GM18505 (cell line): ENCODE measurements around the gene SLC44A3.

Experiments
- ATAC-seq: cut with Tn5 transposase; IDR thresholded peaks from one replicate; pipeline ENCODE4 v1.9.1; 2021; ENCODE audit not compliant: unreplicated experiment
- POLR2A ChIP-seq: IDR thresholded peaks from 4 replicates; pipeline ENCODE4 v1.6.1; 2011; ENCODE audit warnings: borderline replicate concordance; ENCODE audit not compliant: insufficient read depth, insufficient read length; ENCODE audit errors: extremely low read depth

Gene SLC44A3

DNA sequence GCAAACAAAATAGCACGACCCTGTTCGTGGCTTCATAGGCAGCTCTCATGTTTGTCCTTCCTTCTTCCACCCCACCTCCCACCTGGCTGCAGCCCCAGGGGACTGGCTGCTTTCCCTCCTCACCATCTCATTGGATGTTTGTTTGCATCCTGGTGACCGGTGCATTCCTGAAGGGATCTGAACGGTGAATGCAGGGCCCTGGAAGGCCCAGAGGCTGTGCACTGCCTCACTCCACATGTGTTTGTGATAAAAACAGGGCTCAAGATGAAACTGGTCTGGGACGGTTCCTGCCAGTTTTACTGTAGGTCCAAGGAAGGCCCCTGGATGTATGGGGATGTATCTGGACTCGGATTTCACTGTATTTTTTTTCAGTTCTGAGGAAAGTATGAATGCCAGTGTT, 63.9 kb downstream of the SLC44A3 start:
- no peak for TF ChIP-seq POLR2A
- ATAC-seq: no peak

GRCh38 chr1:94884507-94884906, 64.3 kb downstream of the SLC44A3 start:
- no peak for TF ChIP-seq POLR2A
- no peak for ATAC-seq

DNA sequence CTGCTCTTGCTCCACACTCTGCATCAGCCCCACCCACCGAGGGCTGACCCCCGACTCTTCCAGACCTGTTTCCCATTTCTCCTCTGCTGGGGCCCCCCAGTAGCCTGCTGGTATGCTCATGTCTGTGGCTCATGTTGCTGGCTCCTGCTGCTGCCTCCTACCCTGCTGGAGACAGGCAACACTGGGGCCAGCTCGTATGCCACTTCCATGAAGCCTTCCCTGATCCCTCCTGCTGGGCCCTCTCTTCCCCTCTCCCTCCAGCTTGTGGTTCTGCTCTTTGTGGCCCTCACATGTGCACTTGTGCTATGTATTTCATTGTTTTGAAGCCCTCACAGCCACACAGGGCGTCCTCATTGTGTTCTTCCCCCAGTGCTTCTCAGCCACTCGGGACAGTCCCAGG, 66.2 kb downstream of the SLC44A3 start:
- no peak for TF ChIP-seq POLR2A
- ATAC-seq: no peak

DNA sequence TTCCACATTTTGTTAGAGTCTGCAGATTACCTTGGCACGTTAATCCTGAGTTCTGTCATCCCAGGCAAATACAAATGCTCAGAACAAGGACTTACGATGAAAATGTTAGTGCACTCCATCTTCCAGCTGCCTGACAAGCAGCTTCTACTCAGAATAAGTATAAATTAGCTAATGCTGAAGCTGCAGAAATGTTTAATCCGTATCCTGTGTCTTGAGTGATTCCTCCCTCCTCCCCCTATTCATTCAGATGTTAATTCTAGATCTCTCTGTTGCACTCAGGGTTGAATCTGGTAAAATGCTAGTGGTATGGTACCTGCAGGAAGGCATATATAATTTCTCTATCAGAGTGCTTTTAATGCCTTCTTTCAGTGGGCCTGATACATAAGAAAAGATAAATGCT, 66.9 kb downstream of the SLC44A3 start:
- ATAC-seq: no peak
- TF ChIP-seq POLR2A: no peak

DNA sequence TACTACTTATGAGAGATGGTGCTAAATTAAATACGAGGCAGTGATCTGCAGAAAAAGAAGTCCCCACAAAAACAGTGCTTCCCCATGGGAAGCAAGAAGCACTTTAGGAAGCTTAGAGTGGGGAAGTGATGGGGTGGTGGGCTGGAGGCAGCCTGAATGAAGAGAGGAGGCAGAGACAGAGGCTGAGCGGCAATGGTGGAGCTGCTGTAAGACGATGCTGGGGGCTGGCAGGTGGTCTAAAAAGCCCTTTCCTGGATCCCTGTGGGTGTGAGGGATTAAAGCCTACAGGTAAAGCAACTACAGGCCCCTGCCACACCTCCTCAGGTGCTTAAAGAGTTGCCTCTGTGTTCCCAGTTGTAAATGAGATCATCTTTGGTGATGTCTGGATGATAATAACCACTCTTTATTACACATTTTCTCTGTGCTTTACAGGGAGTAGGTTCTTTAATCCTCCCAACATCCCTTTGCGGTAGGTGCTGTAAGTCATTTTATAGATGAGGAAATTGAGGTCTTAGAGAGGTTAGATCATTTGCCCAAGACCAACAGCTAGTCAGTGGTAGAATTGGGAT, 67.5 kb downstream of the SLC44A3 start:
- ATAC-seq: no peak
- no peak for TF ChIP-seq POLR2A

DNA sequence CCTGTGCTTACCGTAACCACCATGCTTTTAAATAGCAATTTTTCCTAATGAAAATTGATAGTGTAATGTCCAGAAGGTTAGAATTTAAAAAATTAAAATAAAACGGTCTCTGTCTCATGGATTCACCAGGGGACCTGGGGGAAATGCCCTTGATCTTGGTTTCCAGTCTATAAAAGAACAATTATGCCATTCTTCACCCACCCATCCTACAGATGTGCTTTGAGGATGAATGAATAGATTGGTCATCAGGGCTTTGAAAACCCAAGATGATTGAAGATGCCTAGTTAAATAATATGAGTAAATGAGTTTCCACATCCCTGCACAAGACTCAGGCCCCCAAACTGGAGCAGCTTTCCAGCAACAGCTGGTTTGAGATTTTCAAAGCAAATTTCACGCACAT, 68.0 kb downstream of the SLC44A3 start:
- TF ChIP-seq POLR2A: no peak
- ATAC-seq: no peak

DNA sequence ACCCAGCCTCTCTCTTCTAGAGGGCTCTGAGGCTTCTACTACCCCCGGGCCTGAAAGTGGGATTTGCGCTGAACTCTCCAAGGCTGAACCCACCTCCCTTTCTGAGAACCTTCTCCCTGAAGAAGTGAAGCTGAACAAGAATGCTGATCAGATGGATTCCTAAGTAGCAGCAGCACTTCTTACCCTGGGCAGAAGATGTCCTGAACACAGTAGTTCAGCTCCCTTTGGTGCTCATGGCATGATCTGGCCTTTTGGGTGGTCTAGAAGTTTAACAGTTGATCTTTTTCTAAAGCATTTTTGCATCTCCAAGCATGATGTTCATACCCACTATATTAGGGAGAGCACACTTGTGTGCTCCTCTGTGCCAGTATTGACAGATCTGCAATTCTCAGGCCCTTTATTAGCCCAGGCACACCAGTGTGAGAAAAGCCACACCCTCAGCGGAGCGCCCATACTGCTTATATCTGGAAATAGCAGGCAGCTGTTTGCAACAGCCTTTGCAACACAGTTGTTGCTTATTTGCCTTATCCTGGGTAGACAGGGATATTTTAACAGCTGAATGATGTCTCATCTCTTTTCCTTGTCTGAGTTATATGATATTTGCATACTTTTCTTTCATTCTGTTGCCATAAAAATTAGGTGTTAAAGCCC, 72.6 kb downstream of the SLC44A3 start:
- TF ChIP-seq POLR2A: no peak

DNA sequence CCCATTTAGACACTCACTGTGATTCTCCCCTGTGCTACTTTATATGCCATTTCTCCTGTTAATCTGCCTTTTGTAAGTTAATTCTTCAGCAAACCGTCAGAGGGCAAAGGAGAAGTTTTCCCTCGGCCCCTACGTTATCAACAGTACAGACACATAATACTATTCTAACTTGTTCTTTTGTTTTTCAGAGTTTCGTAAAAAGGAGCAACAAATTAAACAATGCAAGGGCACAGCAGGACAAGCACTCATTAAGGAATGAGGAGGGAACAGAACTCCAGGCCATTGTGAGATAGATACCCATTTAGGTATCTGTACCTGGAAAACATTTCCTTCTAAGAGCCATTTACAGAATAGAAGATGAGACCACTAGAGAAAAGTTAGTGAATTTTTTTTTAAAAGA, 74.5 kb downstream of the SLC44A3 start:
- ATAC-seq: no peak
- TF ChIP-seq POLR2A: no peak

More for the DNA sequence above, 72.6 kb downstream of the SLC44A3 start:
- no peak for ATAC-seq

DNA sequence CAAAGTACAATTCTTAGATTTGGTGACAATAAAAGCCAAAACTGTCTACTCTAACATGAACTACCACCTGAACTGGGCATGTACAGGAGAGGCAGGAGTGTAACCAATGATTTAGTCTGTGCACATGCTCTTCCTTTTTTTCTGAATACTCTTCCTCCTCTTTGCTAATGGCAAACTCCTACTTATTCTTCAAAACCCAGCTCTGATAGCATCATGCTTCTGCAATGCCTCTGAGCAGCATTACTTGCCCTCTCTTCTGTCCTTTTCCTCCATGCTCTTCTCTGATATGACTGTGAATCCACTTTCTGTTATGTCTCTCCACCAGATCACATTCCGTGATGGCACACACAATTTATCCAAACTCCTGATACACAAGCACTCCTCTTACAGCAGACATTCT, 75.4 kb downstream of the SLC44A3 start:
- no peak for TF ChIP-seq POLR2A

DNA sequence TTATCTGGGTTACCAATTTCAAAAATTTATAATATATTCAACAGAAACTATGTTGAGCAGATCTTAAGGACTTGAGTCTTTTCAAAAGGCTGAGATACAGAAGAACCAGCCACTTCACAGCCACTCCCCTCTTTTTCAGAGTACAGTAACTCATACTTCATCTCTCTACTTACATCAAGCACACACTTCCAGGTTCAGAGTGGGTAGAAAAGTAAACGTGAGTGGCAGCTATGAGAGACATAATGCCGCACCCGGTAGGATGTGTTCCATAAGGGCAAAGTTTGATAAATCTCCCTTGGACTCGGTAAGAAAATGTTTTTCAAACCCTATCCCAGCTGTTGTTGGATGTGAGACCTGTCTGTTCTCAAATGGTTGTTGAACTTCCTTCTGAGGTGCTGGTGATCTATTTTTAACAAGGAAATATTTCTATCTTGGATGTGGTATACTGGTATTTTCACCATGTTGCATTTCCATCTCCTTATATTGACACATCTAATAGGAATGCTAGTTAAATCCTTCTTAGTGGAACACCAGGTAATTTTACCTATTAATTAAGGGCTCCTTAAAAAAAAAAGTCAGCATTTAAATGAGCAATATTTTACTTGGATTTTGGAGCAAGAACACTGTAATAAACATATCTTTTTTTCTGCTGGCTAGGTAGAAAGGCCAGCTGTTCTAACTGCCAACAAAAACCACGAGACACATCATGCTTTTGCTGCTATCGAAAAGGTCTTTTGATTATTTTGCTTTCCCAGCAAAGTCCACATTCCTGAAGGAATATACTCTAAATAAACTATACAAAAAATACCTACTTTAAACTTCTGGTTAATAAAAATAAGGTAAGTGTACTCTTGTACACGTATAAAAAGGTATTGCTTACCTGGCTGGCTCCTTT, 78.6 kb downstream of the SLC44A3 start:
- ATAC-seq: no peak
- TF ChIP-seq POLR2A: no peak

More for the DNA sequence above, 75.4 kb downstream of the SLC44A3 start:
- ATAC-seq: no peak

DNA sequence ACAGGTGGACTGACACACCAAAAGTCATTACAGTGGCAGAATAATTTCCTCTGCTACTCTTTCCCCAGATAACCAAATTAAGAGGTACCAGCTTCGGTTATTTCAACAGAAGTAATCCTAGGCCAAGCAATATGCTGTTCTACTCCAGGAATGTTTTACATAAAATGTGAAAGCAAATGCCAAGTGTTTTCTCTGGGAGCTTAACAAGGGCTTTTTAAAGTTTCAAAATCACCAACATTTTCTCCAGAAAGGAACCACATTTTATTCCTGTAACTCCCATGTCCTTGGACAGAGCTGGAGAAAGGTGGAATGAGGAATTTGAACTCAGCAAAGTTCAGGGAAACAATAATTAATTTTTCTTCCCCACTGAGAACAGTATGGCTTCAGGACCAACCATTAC, 79.6 kb downstream of the SLC44A3 start:
- TF ChIP-seq POLR2A: no peak
- no peak for ATAC-seq

DNA sequence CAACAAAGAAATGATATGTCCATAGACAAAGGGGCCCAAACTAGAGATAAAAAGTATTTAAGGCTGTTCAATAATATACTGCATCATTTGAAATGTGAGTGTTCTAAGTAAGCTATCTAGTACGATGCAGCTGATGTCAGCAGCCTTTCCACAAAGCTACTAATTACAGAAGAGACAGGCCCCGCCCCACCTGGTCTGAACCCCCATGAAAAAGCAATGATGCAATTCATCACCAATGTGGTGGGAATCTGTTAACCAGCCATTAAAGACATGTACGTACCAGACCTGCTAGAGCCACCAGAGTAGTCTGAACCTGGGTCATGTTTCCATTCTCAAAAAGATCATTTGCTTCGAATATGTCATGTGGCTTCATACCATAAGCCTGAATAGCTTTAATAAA, 81.7 kb downstream of the SLC44A3 start:
- no peak for TF ChIP-seq POLR2A
- ATAC-seq: no peak

GRCh38 chr1:94903280-94904009, 83.3 kb downstream of the SLC44A3 start:
- TF ChIP-seq POLR2A: no peak
- no peak for ATAC-seq
